Measurements from ENCODE around the gene SUPT3H.

SUPT3H gene

DNA sequence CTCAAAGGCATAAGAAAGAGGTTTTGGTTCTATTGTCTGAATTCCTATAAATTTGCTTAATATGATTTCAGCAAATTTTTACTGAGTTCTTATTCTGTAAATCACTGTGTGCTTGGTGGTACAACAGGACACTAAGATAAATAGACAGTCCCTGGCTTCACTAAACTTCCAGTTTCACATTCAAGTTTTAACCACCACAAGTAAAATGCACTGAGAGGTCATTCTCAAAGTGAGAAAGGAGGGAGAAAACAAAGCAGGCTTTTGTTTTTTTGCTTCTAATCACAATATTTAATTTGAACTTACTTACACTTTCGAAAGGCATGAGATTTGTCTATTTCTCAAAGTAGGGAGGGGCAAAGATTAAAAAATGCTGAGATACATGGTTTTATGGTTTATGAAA, 544.5 kb downstream of the SUPT3H start:
- no peak for DNase-seq (ENCODE audit: low read depth)

GRCh38 chr6:44831002-44831610, 546.6 kb downstream of the SUPT3H start:
- peak; percentile 5 for DNase-seq (ENCODE audit: low read depth)

- DNase-seq (ENCODE audit: low read depth): no peak
Measured at GRCh38 chr6:44829836-44830235, 547.9 kb downstream of the SUPT3H start.

- no peak for DNase-seq (ENCODE audit: low read depth)
Measured at GRCh38 chr6:44828780-44829179, 549.0 kb downstream of the SUPT3H start.

DNA sequence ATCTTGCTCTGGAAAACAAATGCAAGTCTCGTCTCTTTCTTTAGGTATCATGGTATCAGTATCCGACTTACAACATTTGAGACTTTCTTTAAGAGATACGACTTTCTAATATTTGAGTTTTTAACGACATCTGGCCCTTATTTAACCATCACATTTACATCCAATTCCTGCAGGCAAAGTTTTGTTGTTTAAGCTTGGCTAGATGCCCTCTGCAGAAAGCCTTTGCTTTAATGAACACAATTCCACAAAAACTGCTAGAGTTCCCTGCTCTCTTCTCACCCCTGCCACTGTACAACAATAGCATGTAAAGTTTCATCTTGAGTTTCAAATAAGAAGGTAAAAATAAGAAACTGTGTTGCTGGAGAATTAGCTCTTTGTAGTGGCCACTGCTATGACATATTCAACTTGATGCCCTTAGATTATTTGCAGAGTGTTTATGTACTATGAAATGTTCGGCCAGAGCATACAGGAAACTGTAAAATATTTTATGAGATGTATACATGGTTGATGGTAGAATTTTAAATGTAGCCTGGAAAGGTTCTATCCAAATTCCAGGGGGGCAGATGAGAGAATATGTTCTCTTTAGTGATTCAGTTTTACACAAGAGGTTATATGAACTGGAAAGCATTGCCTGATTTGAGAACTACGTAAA, 551.6 kb downstream of the SUPT3H start:
- DNase-seq (ENCODE audit: low read depth): no peak

GRCh38 chr6:44825273-44825672, 552.5 kb downstream of the SUPT3H start:
- DNase-seq (ENCODE audit: low read depth): no peak

GRCh38 chr6:44824567-44824966, 553.2 kb downstream of the SUPT3H start:
- DNase-seq (ENCODE audit: low read depth): no peak

DNA sequence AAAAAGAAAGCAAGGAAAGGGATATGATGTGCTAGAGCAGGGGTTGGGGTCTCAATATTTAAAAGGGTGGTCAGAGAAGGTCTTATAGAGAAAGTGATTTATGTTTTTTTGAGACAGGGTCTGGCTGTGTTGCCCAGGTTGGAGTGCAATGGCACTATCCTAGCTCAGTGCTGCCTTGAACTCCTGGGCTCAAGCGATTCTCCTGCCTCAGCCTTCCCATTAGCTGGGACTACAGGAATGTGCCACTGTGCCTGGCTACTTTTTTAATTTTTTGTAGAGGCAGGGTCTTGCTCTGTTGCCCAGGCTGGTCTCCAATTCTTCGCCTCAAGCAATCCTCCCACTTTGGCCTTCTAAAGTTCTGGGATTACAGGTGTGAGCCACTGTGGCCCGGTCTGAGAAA, 557.0 kb downstream of the SUPT3H start:
- no peak for DNase-seq (ENCODE audit: low read depth)

GRCh38 chr6:44820321-44820720, 557.4 kb downstream of the SUPT3H start:
- no peak for DNase-seq (ENCODE audit: low read depth)

DNA sequence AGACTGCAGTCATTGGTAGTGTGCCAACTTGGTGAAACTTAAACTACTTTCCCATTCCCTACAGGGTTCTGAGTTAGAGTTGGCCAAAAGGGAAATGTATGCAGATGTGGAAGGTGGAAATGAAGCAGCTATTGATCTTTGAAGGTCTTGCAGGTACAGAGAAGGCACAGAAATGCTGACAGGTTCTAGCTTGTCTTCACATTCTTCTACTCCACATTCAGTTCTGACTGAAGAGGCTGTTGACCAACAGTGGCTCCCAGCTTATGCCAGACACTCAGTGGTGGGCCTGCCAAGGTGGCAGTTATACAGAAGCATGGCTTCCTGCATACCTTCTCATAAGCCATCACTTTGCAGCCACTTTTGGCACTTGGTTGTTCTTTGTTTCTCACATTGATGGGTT, 566.3 kb downstream of the SUPT3H start:
- no peak for DNase-seq (ENCODE audit: low read depth)

GRCh38 chr6:44809258-44809657, 568.5 kb downstream of the SUPT3H start:
- no peak for DNase-seq (ENCODE audit: low read depth)

GRCh38 chr6:44808148-44808547, 569.6 kb downstream of the SUPT3H start:
- no peak for DNase-seq (ENCODE audit: low read depth)

- no peak for DNase-seq (ENCODE audit: low read depth)
Measured at GRCh38 chr6:44806656-44807055, 571.1 kb downstream of the SUPT3H start.

- DNase-seq (ENCODE audit: low read depth): peak; percentile 43
Measured at GRCh38 chr6:44805238-44805846, 572.4 kb downstream of the SUPT3H start.

- DNase-seq (ENCODE audit: low read depth): no peak
Measured at GRCh38 chr6:44804546-44805159, 573.1 kb downstream of the SUPT3H start.

GRCh38 chr6:44804016-44804415, 573.7 kb downstream of the SUPT3H start:
- DNase-seq (ENCODE audit: low read depth): no peak

DNA sequence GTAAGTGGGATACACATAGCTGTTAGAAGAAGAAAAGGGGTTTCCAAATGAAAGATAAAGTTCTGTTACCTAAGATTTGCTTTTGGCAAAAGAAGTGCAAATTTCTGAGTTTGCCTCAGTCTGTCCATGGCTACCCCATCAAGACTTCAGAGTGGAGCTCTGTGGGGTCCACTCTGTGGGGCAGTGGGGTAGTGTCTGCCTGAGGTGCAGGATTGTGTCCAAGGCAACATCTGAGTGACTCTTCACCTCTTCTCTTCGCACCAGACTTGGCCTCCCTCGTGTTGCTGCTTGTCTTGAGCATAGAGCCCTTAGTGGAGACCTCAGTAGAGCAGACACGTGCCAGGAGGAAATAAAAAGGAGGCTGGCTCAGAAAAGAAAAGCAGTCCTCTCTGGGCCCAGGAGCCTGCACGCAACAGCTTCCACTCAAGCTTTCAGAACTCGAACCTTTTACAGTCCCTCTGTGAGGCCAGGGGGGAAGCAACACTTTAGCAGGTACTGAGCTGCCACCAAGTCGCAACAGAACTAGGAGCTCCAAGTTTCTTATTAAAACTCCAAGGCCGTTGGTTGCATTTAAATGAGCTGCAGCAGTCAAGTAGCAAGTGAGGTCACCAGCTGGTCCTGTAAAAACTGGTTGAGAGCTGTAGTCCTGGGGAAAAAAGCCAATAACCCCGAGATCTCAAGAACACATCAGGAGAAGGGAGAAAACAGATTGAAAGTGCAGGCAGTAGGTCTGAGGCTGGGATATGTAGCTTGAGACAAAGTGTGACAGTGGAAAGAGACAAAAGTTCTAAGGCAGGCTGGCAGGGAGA, 576.7 kb downstream of the SUPT3H start:
- no peak for DNase-seq (ENCODE audit: low read depth)

GRCh38 chr6:44800171-44800783, 577.5 kb downstream of the SUPT3H start:
- DNase-seq (ENCODE audit: low read depth): no peak

- no peak for DNase-seq (ENCODE audit: low read depth)
Measured at GRCh38 chr6:44797746-44798145, 580.0 kb downstream of the SUPT3H start.

DNA sequence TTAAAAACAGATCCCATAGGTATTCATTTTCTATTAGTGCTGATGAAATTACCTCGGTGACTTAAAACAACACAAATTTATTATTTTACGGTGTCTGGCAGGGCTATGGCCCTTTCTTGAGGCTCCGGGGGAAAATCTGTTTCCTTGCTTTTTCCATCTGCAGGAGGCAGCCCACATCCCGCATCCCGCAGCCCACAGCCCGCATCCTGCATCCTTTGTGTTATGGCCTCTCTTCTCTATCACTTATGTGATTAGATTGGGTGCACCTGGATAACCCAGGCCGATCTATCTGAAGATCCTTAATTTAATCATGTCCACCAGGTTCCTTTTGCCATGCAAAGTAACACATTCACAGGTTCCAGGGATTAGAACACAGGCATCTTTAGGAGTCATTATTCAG, 582.4 kb downstream of the SUPT3H start:
- no peak for DNase-seq (ENCODE audit: low read depth)

DNA sequence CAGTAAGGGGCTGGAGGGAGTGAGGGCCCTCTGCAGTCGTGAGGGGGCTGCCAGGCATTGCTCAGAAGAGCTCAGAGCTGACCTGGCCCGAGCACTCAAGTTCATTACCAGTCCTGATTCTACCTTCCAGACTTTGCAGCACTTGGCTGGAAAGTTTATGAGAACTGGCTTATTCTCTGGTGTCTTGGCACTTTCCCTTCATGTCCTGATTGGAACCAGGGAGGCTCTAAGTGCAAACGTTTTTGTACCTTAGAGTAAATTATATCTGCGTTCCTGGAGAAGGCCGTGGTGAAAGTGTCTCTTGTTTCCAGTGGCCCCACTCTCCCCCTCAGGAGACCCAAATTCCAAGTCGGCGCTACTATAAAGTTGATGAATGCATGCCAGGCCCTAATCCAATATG, 587.9 kb downstream of the SUPT3H start:
- no peak for DNase-seq (ENCODE audit: low read depth)

DNA sequence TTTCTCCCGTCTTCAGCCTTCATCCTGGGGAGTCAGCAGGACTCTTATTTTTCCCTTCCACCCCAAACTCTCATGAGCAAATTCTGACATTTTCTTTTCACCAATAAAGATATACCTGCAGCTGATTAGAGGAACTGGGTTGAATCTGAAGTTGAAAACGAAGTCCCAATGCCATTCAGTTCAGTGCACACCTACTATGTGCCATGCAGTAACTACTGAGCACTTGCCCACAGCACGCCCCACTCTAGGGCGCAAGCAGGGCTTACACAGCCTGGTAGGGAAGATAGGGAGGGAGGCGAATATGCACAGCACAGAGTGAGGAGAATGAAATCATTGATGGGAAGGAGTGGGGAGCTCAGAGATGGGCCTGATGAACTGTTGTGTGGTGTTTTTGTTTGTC, 588.7 kb downstream of the SUPT3H start:
- DNase-seq (ENCODE audit: low read depth): no peak
